K562 (cell line): ENCODE results near the gene ABHD5. TPM values are rescaled to one million over a fixed set of nuclear protein-coding genes. Genes with fewer than 3 reads are reported as not detected.

ENCODE experiments used
- BRF1 ChIP-seq: IDR thresholded peaks from 3 replicates; pipeline ENCODE4 v1.6.1; 2011; ENCODE audit warnings: borderline replicate concordance, mild to moderate bottlenecking; ENCODE audit not compliant: insufficient read length; ENCODE audit errors: extremely low read depth
- CBFA2T3 ChIP-seq: fragments of 450-650 bp; IDR thresholded peaks from 2 replicates; pipeline ENCODE4 v1.6.1; 2017
- CSDE1 ChIP-seq, 2 experiments: fragments of 450-650 bp; IDR thresholded peaks; 2 replicates each; pipeline ENCODE4 v1.6.1; 2016; ENCODE audit warnings: mild to moderate bottlenecking in 1 of 2
- CTCF ChIP-seq, 3 experiments: IDR thresholded peaks in 2 of 3; conservative IDR thresholded peaks in 1 of 3; 2 replicates each; pipeline ENCODE4 v1.5.1; 2011 to 2012; ENCODE audit warnings: low read length in 3 of 3, mild to moderate bottlenecking in 3 of 3, control low read depth in 2 of 3, improper control_type of control experiment in 1 of 3, inconsistent platforms in 1 of 3, low read depth in 1 of 3, mixed read lengths in 1 of 3, moderate library complexity in 1 of 3; ENCODE audit not compliant: insufficient read depth in 2 of 3
- DPF2 ChIP-seq: fragments of 450-650 bp; IDR thresholded peaks from 2 replicates; pipeline ENCODE4 v1.6.1; 2016
- GMEB1 ChIP-seq: fragments of 250-450 bp; sonication (Bioruptor Pico); IDR thresholded peaks from 2 replicates; pipeline ENCODE4 v1.4.0; 2020; ENCODE audit warnings: mild to moderate bottlenecking
- HES1 ChIP-seq: fragments of 450-650 bp; IDR thresholded peaks from 2 replicates; pipeline ENCODE4 v1.6.1; 2016; ENCODE audit warnings: low read depth, mild to moderate bottlenecking, moderate library complexity
- JUND ChIP-seq, 2 experiments: IDR thresholded peaks; 2 replicates in 1 of 2; 3 replicates in 1 of 2; pipeline ENCODE4 v1.6.1; 2011; ENCODE audit warnings: borderline replicate concordance in 2 of 2, low read depth in 2 of 2, low read length in 2 of 2, improper control_type of control experiment in 1 of 2, missing biosample characterization in 1 of 2, missing genetic modification characterization in 1 of 2, missing genetic modification reagents in 1 of 2
- MTA3 ChIP-seq: fragments of 450-650 bp; formaldehyde crosslinking; IDR thresholded peaks from 2 replicates; pipeline ENCODE4 v1.6.1; 2017; ENCODE audit warnings: mild to moderate bottlenecking, borderline replicate concordance
- NR1H2 ChIP-seq: sonication (generic); formaldehyde crosslinking; IDR thresholded peaks from 2 replicates; pipeline ENCODE4 v1.4.0; 2020; ENCODE audit warnings: mild to moderate bottlenecking, missing genetic modification reagents
- RB1 ChIP-seq: fragments of 450-650 bp; IDR thresholded peaks from 2 replicates; pipeline ENCODE4 v1.6.1; 2017; ENCODE audit warnings: low read depth, mild to moderate bottlenecking
- RFX5 ChIP-seq: IDR thresholded peaks from 2 replicates; pipeline ENCODE4 v1.6.1; 2011; ENCODE audit warnings: low read depth, mild to moderate bottlenecking, improper control_type of control experiment, low read length
- TAF9B ChIP-seq: fragments of 450-650 bp; IDR thresholded peaks from 2 replicates; pipeline ENCODE4 v1.6.1; 2018; ENCODE audit warnings: mild to moderate bottlenecking; ENCODE audit not compliant: partially characterized antibody
- TGIF2 ChIP-seq: sonication (generic); formaldehyde crosslinking; IDR thresholded peaks from 2 replicates; pipeline ENCODE4 v1.8.1; 2022; ENCODE audit warnings: mild to moderate bottlenecking, missing genetic modification reagents, moderate library complexity
- UBTF ChIP-seq, 2 experiments: IDR thresholded peaks; 2 replicates each; pipeline ENCODE4 v1.6.1; 2012; ENCODE audit warnings: improper control_type of control experiment in 2 of 2, low read depth in 2 of 2, low read length in 2 of 2, borderline replicate concordance in 1 of 2
- ZNF639 ChIP-seq, 2 experiments: fragments of 200-800 bp in 1 of 2; sonication (Bioruptor generic) in 1 of 2; sonication (generic) in 1 of 2; formaldehyde crosslinking in 1 of 2; IDR thresholded peaks in 1 of 2; conservative IDR thresholded peaks in 1 of 2; 2 replicates each; pipeline versions ENCODE4 v1.5.0 to v1.6.1; 2016 to 2020; ENCODE audit warnings: missing compliant biosample characterization in 1 of 2, missing genetic modification characterization in 1 of 2, missing genetic modification reagents in 1 of 2
- ZNF76 ChIP-seq: fragments of 250-450 bp; sonication (Bioruptor Pico); IDR thresholded peaks from 2 replicates; pipeline ENCODE4 v1.4.0; 2020; ENCODE audit warnings: mild to moderate bottlenecking, moderate library complexity, borderline replicate concordance
- polyA plus RNA-seq, 8 experiments: library from polyadenylated mRNA; depleted of rRNA in 4 of 8; stranded (reverse) in 5 of 8; unstranded in 3 of 8; fragments of >200 nt; fragmentation: Nextera tagmentation in 2 of 8; fragmentation: Illumina TruSeq in 1 of 8; extraction: Ambion mirVana in 2 of 8; extraction: Trizol in 1 of 8; gene quantifications; 2 replicates each; pipeline versions ENCODE4 v1.2.1 to v1.2.3, GENCODE V29; 2011 to 2014; ENCODE audit warnings: inconsistent platforms in 1 of 8, missing spikeins in 1 of 8
- total RNA-seq, 7 experiments: library from RNA; depleted of rRNA in 6 of 7; stranded (reverse); fragments of >200 nt in 6 of 7; fragmentation: Illumina TruSeq in 2 of 7; extraction: Trizol in 2 of 7; gene quantifications; 2 replicates each; pipeline versions ENCODE4 v1.2.1 to v1.2.3, GENCODE V29; 2011 to 2021; ENCODE audit warnings: low replicate concordance in 1 of 7

Gene ABHD5
- total and polyA plus RNA-seq, 9 of the 15 experiments (the other 6 are each of a cell fraction or from before 2014, with no cell fraction given): 27.8 to 61.7 (median 39.9) TPM

GRCh38 chr3:43670635-43671522, 19.9 kb upstream of the ABHD5 start (continued):
- peak; percentile 92 for TF ChIP-seq CBFA2T3
- peak; percentile 14 for TF ChIP-seq TAF9B
- TF ChIP-seq CTCF (IDR thresholded peaks at IDR 0.05 in 2 of 3, conservative IDR thresholded peaks at IDR 0.05 in 1 of 3; ENCODE audit: insufficient read depth in 2 of 3, low read depth in 1 of 3, low read length in 3 of 3): no peak
- TF ChIP-seq HES1: 0 out of 2 replicates have a peak, but pooled peaks have one; percentile 42
- TF ChIP-seq UBTF (IDR thresholded peaks at IDR 0.05; ENCODE audit: borderline replicate concordance in 1 of 2, low read depth in 2 of 2, low read length in 2 of 2): 0 out of 4 replicates have a peak, but pooled peaks of 1 of the 2 experiments have one; percentile 10
- no peak for TF ChIP-seq CSDE1 (IDR thresholded peaks at IDR 0.05)
- peak in 1 of 2 experiments; percentile 53; a peak in 1 of 4 replicates for TF ChIP-seq ZNF639 (CRISPR knock-in tag; conservative IDR thresholded peaks at IDR 0.05 in 1 of 2, IDR thresholded peaks at IDR 0.05 in 1 of 2)
- TF ChIP-seq RB1: no peak
- TF ChIP-seq NR1H2 (CRISPR knock-in tag): peak; percentile 63; the same call in 1 of the 2 replicates
- 0 out of 2 replicates have a peak, but pooled peaks have one; percentile 7 for TF ChIP-seq RFX5
- TF ChIP-seq JUND (IDR thresholded peaks at IDR 0.05; ENCODE audit: borderline replicate concordance, low read depth, low read length): peak; percentile 60; the same call in 1 of the 2 replicates
- peak; percentile 75; the same call in 2 of the 3 replicates for TF ChIP-seq JUND (tag; IDR thresholded peaks at IDR 0.05; ENCODE audit: borderline replicate concordance, low read depth, low read length)
- 0 out of 2 replicates have a peak, but pooled peaks have one; percentile 22 for TF ChIP-seq GMEB1 (CRISPR knock-in tag)
- TF ChIP-seq DPF2: peak; percentile 96
- TF ChIP-seq ZNF76 (CRISPR knock-in tag): 0 out of 2 replicates have a peak, but pooled peaks have one; percentile 66
- no peak for TF ChIP-seq TGIF2 (CRISPR knock-in tag)
- no peak for TF ChIP-seq BRF1
- TF ChIP-seq MTA3: no peak; the same call in none of the 2 replicates
